Astrocyte (in vitro differentiated cells and primary cell): ENCODE results near the gene PRKAR2A. TPM values are rescaled to one million over a fixed set of nuclear protein-coding genes. Genes with fewer than 3 reads are reported as not detected.
"Not testable (repeated sequence)": the region's sequence is repeated elsewhere in the genome, so short reads cannot be mapped to it uniquely, and the experiment has no call there.

ENCODE experiments used
- DNase-seq: peaks from one replicate; pipeline ENCODE4 v3.0.0-alpha.2; 2010; ENCODE audit warnings: low read depth
- FAIRE-seq: peaks from 2 replicates; lab custom pipeline; 2011; peaks lifted over from hg19 to GRCh38; lab: Jason Lieb, UNC
- H2AFZ ChIP-seq: 2 replicates; pipeline ENCODE4 v1.6.0; 2012; ENCODE audit warnings: low read depth, low read length, inconsistent platforms
- H3K27ac ChIP-seq: 2 replicates; pipeline ENCODE4 v1.5.1; 2011; ENCODE audit warnings: low read depth, low read length, inconsistent platforms
- H3K27me3 ChIP-seq: 2 replicates; pipeline ENCODE4 v1.6.0; 2011; ENCODE audit warnings: low read length, inconsistent platforms; ENCODE audit not compliant: insufficient read depth
- H3K36me3 ChIP-seq: 2 replicates; pipeline ENCODE4 v1.5.1; 2011; ENCODE audit warnings: low read length, inconsistent platforms; ENCODE audit not compliant: insufficient read depth
- H3K4me1 ChIP-seq: 2 replicates; pipeline ENCODE4 v1.5.1; 2011; ENCODE audit warnings: low read length, inconsistent platforms; ENCODE audit not compliant: insufficient read depth
- H3K4me2 ChIP-seq: 2 replicates; pipeline ENCODE4 v1.6.0; 2012; ENCODE audit warnings: low read length, inconsistent platforms
- H3K4me3 ChIP-seq: 2 replicates; pipeline ENCODE4 v1.5.1; 2011; ENCODE audit warnings: low read depth, mild to moderate bottlenecking, low read length, inconsistent platforms; ENCODE audit not compliant: insufficient read depth
- H3K79me2 ChIP-seq: 2 replicates; pipeline ENCODE4 v1.6.0; 2012; ENCODE audit warnings: mild to moderate bottlenecking, low read length, inconsistent platforms; ENCODE audit not compliant: insufficient read depth
- H3K9ac ChIP-seq: 2 replicates; pipeline ENCODE4 v1.6.0; 2012; ENCODE audit warnings: mild to moderate bottlenecking, low read length, inconsistent platforms
- H3K9me3 ChIP-seq: 2 replicates; pipeline ENCODE4 v1.5.1; 2012; ENCODE audit warnings: low read depth, mild to moderate bottlenecking, low read length, inconsistent platforms; ENCODE audit not compliant: insufficient read depth
- H4K20me1 ChIP-seq: 2 replicates; pipeline ENCODE4 v1.6.0; 2012; ENCODE audit warnings: low read length, inconsistent platforms; ENCODE audit not compliant: insufficient read depth
- H3K27ac Mint-ChIP-seq: one replicate; pipeline ENCODE4 v1.8.0; 2021; ENCODE audit warnings: mild to moderate bottlenecking, mixed read lengths; ENCODE audit not compliant: unreplicated experiment
- H3K27me3 Mint-ChIP-seq: one replicate; pipeline ENCODE4 v1.8.0; 2021; ENCODE audit warnings: low read depth, mixed read lengths; ENCODE audit not compliant: unreplicated experiment
- H3K36me3 Mint-ChIP-seq: one replicate; pipeline ENCODE4 v1.8.0; 2021; ENCODE audit warnings: low read depth, mixed read lengths; ENCODE audit not compliant: unreplicated experiment
- H3K4me1 Mint-ChIP-seq: one replicate; pipeline ENCODE4 v1.8.0; 2021; ENCODE audit warnings: low read depth, mixed read lengths; ENCODE audit not compliant: unreplicated experiment
- H3K4me3 Mint-ChIP-seq: one replicate; pipeline ENCODE4 v1.8.0; 2021; ENCODE audit warnings: mild to moderate bottlenecking, moderate library complexity, mixed read lengths; ENCODE audit not compliant: unreplicated experiment
- H3K9me3 Mint-ChIP-seq: one replicate; pipeline ENCODE4 v1.8.0; 2021; ENCODE audit warnings: mild to moderate bottlenecking, mixed read lengths; ENCODE audit not compliant: unreplicated experiment
- CTCF ChIP-seq: IDR thresholded peaks from 2 replicates; pipeline ENCODE4 v1.5.1; 2011; ENCODE audit warnings: low read depth, mild to moderate bottlenecking, inconsistent platforms, low read length, moderate library complexity; ENCODE audit not compliant: insufficient read depth
- EZH2 ChIP-seq: IDR thresholded peaks from 2 replicates; pipeline ENCODE4 v1.6.1; 2012; ENCODE audit warnings: mild to moderate bottlenecking, low read length, inconsistent platforms; ENCODE audit not compliant: insufficient read depth
- total RNA-seq: library from RNA; stranded (reverse); gene quantifications from 2 replicates; pipeline ENCODE4 v1.2.1, GENCODE V29; 2021

Gene PRKAR2A
- total RNA-seq, 1 donor from 2014 or later, result 52.5 TPM

DNA sequence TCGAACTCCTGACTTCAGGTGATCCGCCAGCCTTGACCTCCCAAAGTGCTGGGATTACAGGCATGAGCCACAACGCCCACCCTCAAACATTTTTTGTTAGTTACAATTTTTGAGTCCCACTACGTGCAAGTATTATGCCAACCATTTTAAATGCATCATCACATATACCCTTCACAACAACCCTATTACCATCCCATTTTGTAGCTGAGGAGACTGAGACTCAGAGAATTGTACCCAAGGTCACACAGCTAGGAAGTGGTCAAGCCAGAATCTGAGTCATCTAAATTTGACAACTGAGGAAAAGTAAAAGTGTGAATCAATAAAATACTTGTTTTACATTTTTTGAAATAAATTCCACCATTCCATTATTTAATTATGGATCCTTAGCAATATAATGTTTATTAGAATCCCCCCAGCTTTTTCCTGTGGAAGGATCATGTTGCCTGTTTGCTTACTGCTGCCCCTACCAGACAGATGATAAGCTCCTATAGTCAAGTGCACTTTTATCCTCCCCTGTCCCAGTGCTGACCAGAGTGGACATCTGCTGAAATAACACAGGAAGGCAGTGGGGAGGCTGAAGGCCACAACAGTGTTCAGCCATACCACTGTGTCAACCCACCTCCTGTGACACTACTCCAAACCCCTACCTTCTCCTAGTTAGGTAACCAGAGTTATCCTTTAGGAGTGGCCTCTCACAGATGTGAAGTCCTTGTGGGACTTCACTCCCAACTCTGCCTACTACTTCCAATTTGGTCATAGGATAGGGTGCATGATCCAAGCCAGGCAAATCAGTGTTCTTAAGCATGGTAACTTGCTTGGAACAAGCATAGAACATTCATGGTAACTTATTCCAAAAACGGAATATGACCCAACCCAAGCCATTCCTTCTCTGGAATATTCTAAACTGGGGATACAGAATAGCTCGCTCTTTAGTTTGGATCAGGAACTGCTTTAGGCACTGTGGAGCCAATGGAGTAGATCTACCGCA lies 28.1 kb downstream of the PRKAR2A start:
- Mint-ChIP-seq H3K9me3 (no peaks in the 10 kb centered on the region), H3K27me3 (no peaks in the 10 kb centered on the region), H3K4me3 (no peak overlapping the region), H3K27ac (no peak overlapping the region), H3K4me1 (peaks cover 7% of the 10 kb centered on the region), H3K36me3 (peaks cover 2% of the 10 kb centered on the region)
- FAIRE-seq (no peak), DNase-seq (no peak)
- Histone ChIP-seq H3K4me3 (no peak overlapping the region), H3K27ac (no peak overlapping the region), H3K4me2 (no peak overlapping the region), H3K36me3 (no peaks in the 10 kb centered on the region), H3K9ac (no peak overlapping the region), H3K79me2 (peaks cover 71% of the 10 kb centered on the region), H3K27me3 (no peaks in the 10 kb centered on the region), H3K9me3 (no peaks in the 10 kb centered on the region), H2AFZ (no peak overlapping the region), H3K4me1 (peaks cover 10% of the 10 kb centered on the region), H4K20me1 (peaks cover 46% of the 10 kb centered on the region)
- no peak for TF ChIP-seq CTCF
- TF ChIP-seq EZH2, result no peak

GRCh38 chr3:48811524-48811923 lies 36.1 kb downstream of the PRKAR2A start:
- Mint-ChIP-seq H3K4me1 (no peaks in the 10 kb centered on the region), H3K27me3 (no peaks in the 10 kb centered on the region), H3K36me3 (no peaks in the 10 kb centered on the region), H3K4me3 (no peak overlapping the region), H3K9me3 (no peaks in the 10 kb centered on the region), H3K27ac (no peak overlapping the region)
- Histone ChIP-seq H3K4me1 (no peaks in the 10 kb centered on the region), H2AFZ (no peak overlapping the region), H3K36me3 (no peaks in the 10 kb centered on the region), H3K27me3 (no peaks in the 10 kb centered on the region), H3K4me2 (no peak overlapping the region), H3K4me3 (no peak overlapping the region), H3K9me3 (no peaks in the 10 kb centered on the region), H3K9ac (no peak overlapping the region), H4K20me1 (peaks cover 25% of the 10 kb centered on the region), H3K27ac (no peak overlapping the region), H3K79me2 (peaks cover 40% of the 10 kb centered on the region)
- DNase-seq (no peak), FAIRE-seq (no peak)
- TF ChIP-seq EZH2 (no peak), CTCF (no peak)

- Mint-ChIP-seq H3K36me3 (peaks cover 2% of the 10 kb centered on the region), H3K27me3 (no peaks in the 10 kb centered on the region), H3K4me1 (no peaks in the 10 kb centered on the region), H3K27ac (no peak overlapping the region), H3K9me3 (no peaks in the 10 kb centered on the region), H3K4me3 (no peak overlapping the region)
- TF ChIP-seq EZH2, result no peak
- TF ChIP-seq CTCF, result no peak
- Histone ChIP-seq H3K4me1 (no peaks in the 10 kb centered on the region), H3K9ac (no peak overlapping the region), H3K4me3 (no peak overlapping the region), H3K79me2 (peaks cover 8% of the 10 kb centered on the region), H2AFZ (no peak overlapping the region), H3K27me3 (no peaks in the 10 kb centered on the region), H3K9me3 (no peaks in the 10 kb centered on the region), H3K27ac (no peak overlapping the region), H4K20me1 (peaks cover 15% of the 10 kb centered on the region), H3K4me2 (no peak overlapping the region), H3K36me3 (no peaks in the 10 kb centered on the region)
- DNase-seq (no peak), FAIRE-seq (no peak)
Measured at GRCh38 chr3:48804930-48805329, 42.7 kb downstream of the PRKAR2A start.

GRCh38 chr3:48800831-48801230 lies 46.8 kb downstream of the PRKAR2A start:
- not testable (repeated sequence) for H3K4me3 ChIP-seq, H3K9me3 ChIP-seq, H3K4me2 ChIP-seq, H3K79me2 ChIP-seq, DNase-seq, H3K4me3 Mint-ChIP-seq, H3K9ac ChIP-seq, FAIRE-seq, H3K9me3 Mint-ChIP-seq, H3K4me1 ChIP-seq, H3K36me3 ChIP-seq, H2AFZ ChIP-seq, H3K4me1 Mint-ChIP-seq, H3K27ac Mint-ChIP-seq, H3K27me3 Mint-ChIP-seq, H3K27ac ChIP-seq, H3K36me3 Mint-ChIP-seq, H3K27me3 ChIP-seq
- peaks cover 10% of the 10 kb centered on the region for H4K20me1 ChIP-seq
